ENCODE results near the gene NPAP1. TPM values are rescaled to one million over a fixed set of nuclear protein-coding genes. Genes with fewer than 3 reads are reported as not detected.

Gene NPAP1, protein sequence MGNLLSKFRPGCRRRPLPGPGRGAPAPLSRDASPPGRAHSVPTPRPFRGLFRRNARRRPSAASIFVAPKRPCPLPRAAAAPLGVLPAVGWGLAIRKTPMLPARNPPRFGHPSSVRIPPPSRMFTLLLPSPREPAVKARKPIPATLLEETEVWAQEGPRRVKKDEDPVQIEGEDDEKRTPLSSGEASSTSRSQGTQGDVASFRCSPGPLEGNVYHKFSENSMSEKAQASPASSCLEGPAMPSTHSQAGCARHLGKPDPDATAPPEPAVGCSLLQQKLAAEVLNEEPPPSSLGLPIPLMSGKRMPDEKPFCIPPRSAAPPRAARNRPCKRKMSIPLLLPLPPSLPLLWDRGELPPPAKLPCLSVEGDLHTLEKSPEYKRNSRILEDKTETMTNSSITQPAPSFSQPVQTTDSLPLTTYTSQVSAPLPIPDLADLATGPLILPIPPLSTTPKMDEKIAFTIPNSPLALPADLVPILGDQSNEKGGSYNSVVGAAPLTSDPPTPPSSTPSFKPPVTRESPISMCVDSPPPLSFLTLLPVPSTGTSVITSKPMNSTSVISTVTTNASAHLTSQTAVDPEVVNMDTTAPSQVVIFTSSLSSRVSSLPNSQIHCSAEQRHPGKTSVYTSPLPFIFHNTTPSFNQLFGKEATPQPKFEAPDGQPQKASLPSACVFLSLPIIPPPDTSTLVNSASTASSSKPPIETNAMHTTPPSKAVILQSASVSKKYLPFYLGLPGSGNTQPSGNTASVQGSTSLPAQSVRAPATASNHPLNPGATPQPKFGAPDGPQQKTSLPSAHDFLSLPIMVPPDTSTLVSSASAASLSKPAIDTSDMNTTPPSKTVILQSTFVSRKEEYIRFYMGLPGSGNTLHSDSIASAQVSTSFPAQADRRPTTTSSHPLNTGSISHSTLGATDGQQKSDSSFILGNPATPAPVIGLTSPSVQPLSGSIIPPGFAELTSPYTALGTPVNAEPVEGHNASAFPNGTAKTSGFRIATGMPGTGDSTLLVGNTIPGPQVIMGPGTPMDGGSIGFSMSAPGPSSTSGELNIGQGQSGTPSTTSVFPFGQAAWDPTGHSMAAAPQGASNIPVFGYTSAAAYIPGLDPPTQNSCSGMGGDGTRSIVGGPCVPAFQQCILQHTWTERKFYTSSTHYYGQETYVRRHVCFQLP
- not detected in 2 replicates for total RNA-seq

DNA sequence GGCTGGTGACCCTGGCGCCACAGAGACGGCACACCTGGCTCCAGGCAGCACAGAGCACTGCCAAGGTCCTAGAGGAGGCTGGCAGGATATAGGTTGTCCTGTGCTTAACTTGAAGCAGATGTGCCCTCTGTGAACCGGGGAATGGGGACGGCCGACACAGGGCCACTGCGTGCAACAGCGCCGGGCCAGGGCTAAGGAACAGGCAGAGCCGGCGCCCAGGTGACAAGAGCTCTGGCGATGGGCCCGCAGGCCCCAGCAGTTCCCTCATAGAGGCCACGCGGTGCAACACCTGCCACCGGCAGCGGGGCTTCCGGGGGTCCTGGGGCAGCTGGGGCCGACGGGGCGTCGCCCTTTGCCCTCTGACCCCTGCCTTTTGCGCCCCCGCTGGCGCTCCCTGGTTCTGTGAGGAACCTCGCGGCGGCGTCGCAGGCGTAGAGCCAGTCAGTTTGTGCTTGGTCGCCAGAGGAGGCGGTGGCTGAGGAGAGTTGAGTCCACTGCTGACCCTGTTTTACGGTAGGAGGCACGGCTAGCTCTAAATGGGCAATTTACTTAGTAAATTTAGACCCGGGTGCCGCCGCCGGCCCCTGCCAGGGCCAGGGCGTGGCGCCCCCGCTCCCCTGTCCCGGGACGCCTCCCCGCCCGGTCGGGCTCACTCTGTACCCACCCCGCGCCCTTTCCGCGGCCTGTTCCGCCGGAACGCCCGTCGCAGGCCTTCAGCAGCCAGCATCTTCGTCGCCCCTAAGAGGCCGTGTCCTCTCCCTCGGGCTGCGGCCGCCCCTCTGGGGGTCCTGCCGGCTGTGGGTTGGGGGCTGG is at the start of gene NPAP1:
Gene NPAP1, plus strand, starts transcription at position 444 of the 813 bp plus-strand sequence. Its CDS starts 93 bp downstream, at position 537.

